ENCODE measurements around the gene LASP1. TPM values are rescaled to one million over a fixed set of nuclear protein-coding genes. Genes with fewer than 3 reads are reported as not detected.
"Not testable (repeated sequence)": the region's sequence is repeated elsewhere in the genome, so short reads cannot be mapped to it uniquely, and the experiment has no call there.

Gene LASP1
- total RNA-seq, 4 donors from 2014 or later = 10.7 to 24.1 (median 20.5) TPM

GRCh38 chr17:38853292-38854219, 16.3 kb upstream of the LASP1 start, which contains the start of gene RPL23:
Gene RPL23, minus strand, starts transcription at chr17:38853721. Its CDS starts 11 bp downstream, at chr17:38853710.
- peaks cover 23 to 28% of the 10 kb centered on the region in 2 donors for H3K4me1 ChIP-seq
- in situ Hi-C loops (cut with MboI; ENCODE audit: low sequenced_read_pairs in 4 of 4) = loop anchor here in 1 of 4 donors (25.0 kb wide), 1 partner anchor 309 kb away; the partner anchor contains the start of genes ARL5C and PLXDC1
- ATAC-seq = peak; percentile 97 to 99
- intact Hi-C loops (cut with DNase I; ENCODE audit: low total_unique reads) = loop anchor here (1.0 kb wide), 3 partner anchors 17 to 54 kb away; partner anchors contain the start of genes CWC25, LASP1 and PIP4K2B
- peak within 1 kb of the TSS; percentile 85 to 96 (median 92) for H3K27ac ChIP-seq
- H3K27me3 ChIP-seq = no peaks in the 10 kb centered on the region
- no peaks in the 10 kb centered on the region for H3K9me3 ChIP-seq
- TF ChIP-seq CTCF (IDR thresholded peaks at IDR 0.05 in 4 of 5, conservative IDR thresholded peaks at IDR 0.05 in 1 of 5) (peak in 1 of 5 experiments; percentile 19), POLR2A (IDR thresholded peaks at IDR 0.05) (peak; percentile 82 to 83)
- DNase-seq = peak; percentile 94 to 95
- H3K36me3 ChIP-seq = peaks cover 0 to 40% of the 10 kb centered on the region in 2 donors
- H3K4me3 ChIP-seq = peak within 1 kb of the TSS; percentile 69 to 74 (median 70)

- H3K27ac ChIP-seq; intact Hi-C loops (cut with DNase I; ENCODE audit: low total_unique reads); H3K27me3 ChIP-seq: not testable (repeated sequence)
These were observed 14.7 kb upstream of the LASP1 start for GRCh38 chr17:38855101-38855714.

GRCh38 chr17:38857271-38857670, 12.6 kb upstream of the LASP1 start:
- TF ChIP-seq CTCF (IDR thresholded peaks at IDR 0.05 in 4 of 5, conservative IDR thresholded peaks at IDR 0.05 in 1 of 5) = no peak
- no peak for TF ChIP-seq POLR2A (IDR thresholded peaks at IDR 0.05)
- Histone ChIP-seq H3K9me3 (no peaks in the 10 kb centered on the region), H3K4me3 (no peak overlapping the region), H3K27me3 (no peaks in the 10 kb centered on the region), H3K36me3 (peaks cover 0 to 2% of the 10 kb centered on the region in 2 donors), H3K4me1 (peaks cover 11% of the 10 kb centered on the region in 2 donors), H3K27ac (no peak overlapping the region)
- in situ Hi-C loops (cut with MboI; ENCODE audit: low sequenced_read_pairs in 4 of 4) = loop anchor here in 1 of 4 donors (25.0 kb wide), 1 partner anchor 305 kb away; the partner anchor contains the start of genes ARL5C and PLXDC1
- intact Hi-C loops (cut with DNase I; ENCODE audit: low total_unique reads) = no loop called here
- DNase-seq (no peak), ATAC-seq (no peak)

More at GRCh38 chr17:38855101-38855714, 14.7 kb upstream of the LASP1 start:
- Histone ChIP-seq H3K36me3 (peaks cover 0 to 23% of the 10 kb centered on the region in 2 donors), H3K4me1 (peaks cover 23 to 28% of the 10 kb centered on the region in 2 donors)
- in situ Hi-C loops (cut with MboI; ENCODE audit: low sequenced_read_pairs in 4 of 4) = loop anchor here in 1 of 4 donors (25.0 kb wide), 1 partner anchor 307 kb away; the partner anchor contains the start of genes ARL5C and PLXDC1
- H3K4me3 ChIP-seq, DNase-seq, ATAC-seq, H3K9me3 ChIP-seq: not testable (repeated sequence)

- in situ Hi-C loops (cut with MboI; ENCODE audit: low sequenced_read_pairs in 4 of 4) = loop anchor here in 1 of 4 donors (25.0 kb wide), 1 partner anchor 301 kb away; the partner anchor contains the start of genes ARL5C and PLXDC1
- intact Hi-C loops (cut with DNase I; ENCODE audit: low total_unique reads) = no loop called here
- ATAC-seq (no peak), DNase-seq (no peak)
- Histone ChIP-seq H3K4me1 (no peaks in the 10 kb centered on the region), H3K27ac (no peak overlapping the region), H3K27me3 (no peaks in the 10 kb centered on the region), H3K36me3 (no peaks in the 10 kb centered on the region), H3K4me3 (no peak overlapping the region), H3K9me3 (no peaks in the 10 kb centered on the region)
- TF ChIP-seq POLR2A (IDR thresholded peaks at IDR 0.05) (no peak), CTCF (IDR thresholded peaks at IDR 0.05 in 4 of 5, conservative IDR thresholded peaks at IDR 0.05 in 1 of 5) (no peak)
These were observed 8.4 kb upstream of the LASP1 start for GRCh38 chr17:38861399-38861843.
